ENCODE data around the gene SNX12. TPM values are rescaled to one million over a fixed set of nuclear protein-coding genes. Genes with fewer than 3 reads are reported as not detected.
"Not testable (repeated sequence)": the region's sequence is repeated elsewhere in the genome, so short reads cannot be mapped to it uniquely, and the experiment has no call there.

The SNX12 gene
- polyA plus RNA-seq, 4 donors = 36.6 to 54.4 (median 51.8) TPM

DNA sequence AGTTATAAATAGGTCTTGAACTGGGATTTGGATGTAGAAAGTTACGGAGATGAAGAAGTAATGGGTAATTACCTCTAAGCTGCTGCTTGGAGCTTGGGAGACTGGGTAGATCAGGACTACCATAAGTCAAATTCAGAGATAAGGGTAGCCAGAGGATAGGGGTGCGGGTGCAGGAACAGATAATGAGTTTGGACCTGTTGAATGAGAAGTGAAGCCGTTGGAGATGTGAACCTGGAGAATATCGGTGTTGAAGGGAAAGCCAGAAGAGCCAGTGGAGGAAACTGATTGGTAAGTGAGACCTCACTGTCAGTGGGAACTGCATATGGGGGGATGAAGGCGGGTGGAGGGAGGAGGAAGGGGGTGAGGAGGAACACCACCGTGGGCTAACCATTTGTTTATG lies 26.9 kb upstream of the SNX12 start:
- no peak for DNase-seq (ENCODE audit: low read depth in 4 of 4, low spot score in 3 of 4)

DNA sequence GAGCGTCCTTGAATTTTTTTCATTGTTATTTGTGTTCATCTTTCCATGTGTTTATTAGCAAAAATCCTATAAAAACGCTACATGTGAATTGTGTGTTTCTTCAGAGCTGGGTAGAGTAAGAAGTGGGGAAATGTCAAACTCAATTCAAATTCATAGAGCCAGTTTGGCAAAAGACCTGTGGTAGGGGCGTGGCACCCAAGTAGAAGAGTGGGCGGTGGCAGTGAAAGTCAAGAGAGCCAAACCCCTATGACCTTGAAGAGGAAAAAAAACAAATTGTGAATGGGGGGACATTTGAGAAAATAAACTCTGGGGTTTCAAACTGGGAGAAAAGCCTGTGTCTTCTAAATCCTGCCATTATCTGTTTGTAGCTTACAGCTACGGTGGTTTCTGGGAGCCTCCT lies 23.1 kb upstream of the SNX12 start:
- no peak for DNase-seq (ENCODE audit: low read depth in 4 of 4, low spot score in 3 of 4)

DNA sequence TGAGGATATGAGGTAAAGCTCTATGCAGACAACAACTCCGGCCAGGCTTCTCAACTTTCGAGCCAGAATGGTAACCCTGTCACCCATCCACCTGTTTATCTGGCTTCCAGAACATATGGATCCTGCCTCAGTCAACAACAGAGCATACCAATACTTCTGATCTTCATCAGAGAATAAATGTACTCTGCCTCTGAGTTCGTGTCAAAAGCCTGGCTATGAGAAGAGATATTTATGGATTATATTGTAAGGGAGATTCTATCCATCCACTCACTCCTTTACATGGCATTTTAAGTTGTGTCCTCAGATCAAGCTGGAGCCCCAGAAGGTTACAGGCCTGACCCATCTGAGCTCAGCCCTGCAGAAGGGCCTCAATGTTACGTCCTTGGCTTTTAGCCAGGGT lies 17.8 kb upstream of the SNX12 start:
- DNase-seq (ENCODE audit: low read depth in 4 of 4, low spot score in 3 of 4) = no peak

DNA sequence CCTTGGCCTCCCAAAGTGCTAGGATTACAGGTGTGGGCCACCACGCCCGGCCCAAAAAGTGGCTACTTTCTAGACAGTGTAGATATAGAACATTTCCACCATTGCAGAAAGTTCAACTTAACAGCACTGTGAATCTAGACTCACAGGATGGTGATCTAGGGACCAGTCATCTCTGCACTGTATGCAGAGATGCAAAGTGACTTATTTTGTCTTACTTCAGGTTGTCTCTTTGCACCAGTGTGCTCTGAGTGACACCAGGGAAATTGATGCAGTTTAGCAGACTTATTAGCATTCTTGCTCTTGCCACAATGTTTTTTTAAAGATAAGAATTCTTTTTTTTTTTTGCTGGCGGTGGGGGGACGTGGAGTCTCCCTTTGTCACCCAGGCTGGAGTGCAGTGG lies 14.7 kb upstream of the SNX12 start:
- DNase-seq (ENCODE audit: low read depth in 4 of 4, low spot score in 3 of 4) = no peak

DNA sequence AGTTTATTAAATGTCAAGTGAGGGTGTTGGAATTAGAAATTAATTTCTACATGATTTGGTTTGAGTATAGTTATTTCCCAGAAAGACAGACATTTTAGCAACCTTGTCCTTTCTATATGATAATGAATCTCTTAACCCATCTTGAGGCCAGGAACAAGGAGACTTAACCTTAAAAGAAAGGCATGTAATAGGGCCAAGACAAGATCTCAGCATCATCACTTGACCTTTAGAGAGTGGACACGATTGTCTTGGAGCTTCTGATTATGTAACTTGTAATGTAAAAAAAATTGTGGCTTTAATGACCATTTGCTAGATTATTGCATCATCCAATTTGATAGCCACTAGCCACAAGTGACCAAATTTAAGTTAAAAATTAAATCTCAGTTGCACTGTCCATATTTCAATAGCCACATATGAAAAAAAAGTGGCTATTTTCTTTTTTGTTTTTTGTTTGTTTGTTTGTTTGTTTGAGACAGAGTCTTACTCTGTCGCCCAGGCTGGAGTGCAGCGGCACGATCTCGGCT lies 14.1 kb upstream of the SNX12 start:
- no peak for DNase-seq (ENCODE audit: low read depth in 4 of 4, low spot score in 3 of 4)

DNA sequence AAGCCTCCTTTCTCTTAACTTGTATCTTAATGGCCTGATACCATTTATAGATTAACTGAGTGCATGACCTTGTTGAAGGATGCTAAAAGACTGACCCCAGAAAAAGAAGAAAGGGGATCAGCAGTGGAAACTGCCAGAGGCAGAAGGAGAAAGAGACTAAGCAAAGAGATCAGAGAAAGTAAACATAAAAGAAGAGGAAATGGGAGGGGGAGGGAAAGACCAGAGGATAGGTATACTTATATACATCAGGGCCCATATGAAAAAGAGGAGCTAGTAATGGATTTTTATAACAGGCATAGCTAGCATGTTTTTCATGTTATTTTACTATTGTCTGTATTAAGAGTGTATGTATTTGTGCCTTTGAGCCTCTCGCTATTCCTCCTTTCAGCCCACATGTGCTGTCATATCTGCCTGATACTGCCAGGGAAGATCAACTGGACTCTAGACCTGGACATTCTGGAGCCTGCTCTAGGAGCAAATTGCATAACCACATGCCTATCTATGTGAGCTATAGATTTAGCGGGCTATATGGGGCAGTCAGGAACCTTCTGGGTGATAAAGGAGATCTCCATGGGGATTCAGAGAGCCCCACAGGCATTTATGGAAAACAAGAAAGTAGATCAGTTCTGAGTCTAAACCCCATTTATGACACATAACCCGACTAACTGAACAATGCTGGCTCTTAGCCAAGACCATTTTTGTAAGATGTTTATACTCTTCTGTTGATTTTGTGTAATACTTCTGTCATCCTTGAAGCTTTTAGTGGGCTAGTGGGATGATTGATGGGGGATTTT lies 13.4 kb upstream of the SNX12 start:
- DNase-seq (ENCODE audit: low read depth in 4 of 4, low spot score in 3 of 4) = no peak

DNA sequence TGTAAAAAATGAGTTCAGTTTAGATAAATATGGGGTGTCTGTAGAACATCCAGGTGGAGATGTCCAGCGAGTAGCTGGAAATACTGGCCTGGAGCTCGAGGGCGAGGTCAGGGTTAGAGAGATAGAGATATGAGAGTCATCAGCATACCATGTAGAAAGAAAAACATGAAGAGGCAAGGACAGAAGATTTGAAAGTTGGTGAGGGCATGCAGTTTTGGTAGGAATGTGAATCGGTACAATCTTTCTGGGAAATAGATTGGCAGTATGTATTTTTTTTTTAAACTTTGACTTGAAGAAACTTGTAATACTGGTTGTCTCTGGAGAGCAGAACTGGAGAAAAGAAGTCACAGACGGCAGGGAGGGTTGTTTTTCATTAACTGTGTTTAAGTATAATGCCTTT lies 2.4 kb upstream of the SNX12 start:
- no peak for DNase-seq (ENCODE audit: low read depth in 4 of 4, low spot score in 3 of 4)

DNA sequence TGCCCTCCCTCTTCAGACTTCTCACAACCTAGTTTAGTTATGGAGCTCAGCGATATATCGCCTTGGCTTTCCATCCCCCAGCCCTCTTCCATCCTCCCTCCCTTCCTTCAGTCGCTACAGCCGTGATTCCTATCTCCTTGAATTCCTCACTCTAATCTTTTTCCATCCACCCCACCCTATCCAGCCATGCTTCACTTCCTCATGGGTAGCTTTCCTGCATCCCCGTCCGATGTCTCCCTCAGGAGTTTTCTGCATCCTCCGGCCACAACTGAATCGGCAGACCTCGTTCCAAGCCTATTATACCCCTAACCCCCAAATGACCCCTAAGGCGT lies 456 bp downstream of the SNX12 start:
- no peak for DNase-seq (ENCODE audit: low read depth in 4 of 4, low spot score in 3 of 4)

DNA sequence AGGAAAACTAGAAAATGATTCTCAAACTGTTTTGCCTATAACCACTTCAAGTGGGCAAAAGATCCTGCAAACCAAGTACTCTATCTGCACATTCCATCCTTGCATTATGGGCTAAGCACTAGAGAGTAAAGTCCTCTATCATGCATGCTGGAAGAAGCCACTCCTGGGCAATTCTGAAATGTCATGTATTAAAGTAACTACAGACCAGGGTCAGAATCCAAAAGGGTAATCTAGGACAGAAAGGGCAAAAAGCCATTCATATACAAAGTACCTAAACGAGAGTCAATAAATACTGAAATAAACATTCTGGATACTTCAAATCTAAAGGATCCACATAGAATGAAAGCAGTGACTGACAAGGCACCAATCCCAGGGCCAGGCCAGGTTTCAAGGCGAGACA lies 1.0 kb downstream of the SNX12 start:
- no peak for DNase-seq (ENCODE audit: low read depth in 4 of 4, low spot score in 3 of 4)

DNA sequence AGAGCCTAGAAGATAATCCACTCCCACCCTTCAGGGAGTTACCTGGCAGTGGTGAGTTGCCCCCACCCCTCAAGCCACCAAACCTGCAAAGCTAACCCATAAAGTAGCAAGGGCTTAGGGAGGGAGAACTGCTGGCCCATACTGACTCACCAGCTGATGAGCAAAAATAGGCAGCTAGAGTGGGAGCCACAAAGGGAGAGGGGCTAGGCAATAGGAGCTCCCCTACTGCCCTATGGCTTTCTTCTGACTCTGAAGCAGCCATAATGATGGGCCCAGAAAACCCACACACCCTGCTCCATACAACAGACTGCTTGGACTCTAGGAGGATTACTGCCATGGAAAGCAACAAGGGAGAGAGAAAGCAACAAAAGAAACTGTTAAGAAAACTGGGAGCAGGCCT lies 8.0 kb downstream of the SNX12 start:
- no peak for DNase-seq (ENCODE audit: low read depth in 4 of 4, low spot score in 3 of 4)

DNA sequence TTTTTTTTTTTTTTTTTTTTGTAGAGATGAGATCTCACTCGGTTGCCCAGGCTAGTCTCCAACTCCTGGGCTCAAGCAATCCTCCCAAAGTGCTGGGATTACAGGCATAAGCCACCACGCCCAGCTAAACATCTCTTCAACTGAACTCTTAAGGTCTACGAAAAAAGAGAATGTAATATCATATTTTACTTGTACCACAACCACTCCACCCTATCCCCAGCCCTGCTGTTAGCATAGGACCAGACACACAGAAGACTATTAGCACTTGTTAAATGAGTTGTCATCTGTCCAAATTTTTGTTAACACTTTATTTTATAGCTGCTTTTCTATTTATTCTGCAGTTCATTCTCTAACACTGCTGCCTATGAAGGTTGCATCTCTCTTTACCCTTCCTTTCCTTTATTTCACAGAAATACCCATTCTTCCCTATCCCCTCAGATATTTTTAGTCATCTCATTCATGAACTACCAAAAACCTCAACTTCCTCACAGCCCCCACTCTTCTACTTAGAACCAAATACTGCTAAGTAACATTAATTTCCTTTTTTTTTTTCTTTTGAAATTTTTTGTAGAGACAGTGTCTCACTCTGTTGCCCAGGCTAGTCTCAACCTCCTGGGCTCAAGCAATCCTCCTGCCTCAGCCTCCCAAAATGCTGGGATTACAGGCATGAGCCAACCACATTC lies 10.1 kb downstream of the SNX12 start:
- no peak for DNase-seq (ENCODE audit: low read depth in 4 of 4, low spot score in 3 of 4)

DNA sequence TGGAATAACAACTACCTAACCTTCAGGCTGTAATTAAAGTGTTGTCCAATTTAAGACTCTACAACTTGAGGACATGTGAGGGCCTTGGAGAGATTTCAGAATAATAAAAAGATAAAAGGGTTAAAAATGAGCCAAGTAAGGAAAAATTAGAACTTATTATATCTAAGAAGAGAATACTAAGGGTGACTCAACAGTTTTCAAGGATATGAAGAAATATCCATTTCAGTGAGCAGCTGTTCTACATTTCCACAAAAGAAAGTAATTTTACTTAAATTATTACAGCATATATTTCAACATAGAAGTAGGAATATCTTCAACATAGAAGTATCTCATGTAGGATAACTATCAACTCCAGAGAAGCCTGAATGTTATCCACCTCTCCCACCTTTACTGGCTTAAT lies 11.3 kb downstream of the SNX12 start:
- no peak for DNase-seq (ENCODE audit: low read depth in 4 of 4, low spot score in 3 of 4)

DNA sequence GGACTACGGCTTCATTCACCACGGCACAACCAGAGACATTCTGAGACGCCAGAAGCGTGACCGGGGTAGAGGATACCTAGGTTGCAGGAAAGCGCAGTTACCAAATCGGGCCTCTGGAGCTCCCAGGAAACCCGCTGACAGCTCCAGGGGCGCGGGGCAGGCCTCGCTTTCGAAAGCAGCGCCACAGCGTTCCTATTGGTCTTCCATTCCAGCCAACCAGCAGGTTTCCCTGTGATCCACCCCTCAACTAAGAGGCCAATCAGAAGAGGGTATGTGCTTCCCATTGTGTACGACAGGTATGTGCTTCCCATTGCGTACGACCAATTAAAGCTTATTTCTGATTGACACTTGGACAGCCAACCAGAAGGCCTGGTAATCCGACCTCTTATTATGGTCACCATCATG lies 14.9 kb downstream of the SNX12 start:
- no peak for DNase-seq (ENCODE audit: low read depth in 4 of 4, low spot score in 3 of 4)

DNA sequence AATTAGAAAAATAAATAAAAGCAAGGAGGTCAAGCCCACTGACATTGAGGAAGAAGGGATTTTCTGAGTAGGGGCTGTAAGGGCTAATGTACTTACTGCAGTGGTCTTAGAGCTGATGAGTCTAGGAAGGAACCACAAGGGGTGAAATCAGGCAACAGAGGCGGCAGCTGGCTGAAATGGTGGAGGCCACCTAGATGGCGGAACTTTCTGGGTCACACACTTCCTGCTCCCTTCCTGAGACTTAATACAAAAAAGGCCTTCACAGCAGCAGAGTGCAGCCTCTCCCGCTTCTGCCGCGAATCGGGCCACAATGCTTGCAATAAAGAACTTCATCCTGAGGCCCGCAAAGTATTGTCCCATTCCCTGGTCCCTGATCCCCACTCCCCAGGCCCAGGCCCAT lies 15.4 kb downstream of the SNX12 start:
- no peak for DNase-seq (ENCODE audit: low read depth in 4 of 4, low spot score in 3 of 4)

DNA sequence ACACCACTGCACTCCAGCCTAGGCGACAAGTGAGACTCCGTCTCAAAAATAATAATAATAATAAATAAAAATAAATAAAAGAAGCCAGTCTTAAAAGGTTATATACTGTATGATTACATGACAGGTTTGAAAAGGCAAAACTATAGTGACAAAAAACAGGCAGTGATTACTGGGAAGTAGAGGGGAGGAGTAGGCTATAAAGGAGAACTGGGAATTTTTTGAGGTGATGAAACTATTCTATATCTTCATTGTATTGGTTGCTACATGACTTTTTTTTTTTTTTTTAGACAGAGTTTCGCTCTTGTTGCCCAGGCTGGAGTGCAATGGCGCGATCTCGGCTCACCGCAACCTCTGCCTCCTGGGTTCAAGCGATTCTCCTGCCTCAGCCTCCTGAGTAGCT lies 20.2 kb downstream of the SNX12 start:
- DNase-seq (ENCODE audit: low read depth in 4 of 4, low spot score in 3 of 4) = not testable (repeated sequence)

DNA sequence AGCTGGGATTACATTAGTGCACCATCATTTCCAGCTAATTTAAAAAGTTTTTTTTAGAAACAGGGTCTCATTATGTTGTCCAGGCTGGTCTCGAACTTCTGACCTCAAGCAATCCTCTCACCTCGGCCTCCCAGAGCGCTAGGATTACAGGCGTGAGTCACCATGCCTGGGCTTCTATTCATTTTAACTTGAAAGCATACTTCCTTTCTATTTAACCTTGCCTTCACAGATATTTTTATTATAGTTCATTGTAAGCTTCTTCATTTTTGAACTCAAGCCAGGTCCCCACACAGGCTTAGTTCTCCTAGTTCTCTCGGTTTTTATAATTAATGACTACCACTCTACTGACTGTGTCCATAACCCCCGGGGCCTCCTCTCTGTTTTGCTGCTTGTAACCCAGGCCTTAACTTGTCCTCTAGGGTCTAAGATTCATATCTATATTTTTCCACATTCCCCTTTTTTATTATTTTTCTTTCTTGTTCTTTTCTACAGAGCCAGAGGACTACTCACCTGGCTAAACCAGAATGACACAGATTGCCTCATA lies 50.7 kb downstream of the SNX12 start:
- DNase-seq (ENCODE audit: low read depth in 4 of 4, low spot score in 3 of 4) = no peak

Other genes starting within 250 kb of the SNX12 start
- gene TEX11, start 159.6 kb downstream of the SNX12 start, polyA plus RNA-seq (ENCODE audit: insufficient read length in 4 of 4) = under 1 TPM; 0.06 to 0.13 (median 0.08) TPM
- gene SLC7A3, start 137.2 kb downstream of the SNX12 start, polyA plus RNA-seq (ENCODE audit: insufficient read length in 4 of 4) = 1 to 10 TPM; 2.3 to 6.2 (median 2.4) TPM
- gene FOXO4, start 27.5 kb upstream of the SNX12 start, polyA plus RNA-seq (ENCODE audit: insufficient read length in 4 of 4) = 10 to 100 TPM; 18.9 to 25.2 (median 22.4) TPM
- under 1 TPM in 2 of 4 donors, not detected in 2; 0.20 to 0.37 TPM for gene CXorf65, start 38.4 kb upstream of the SNX12 start, polyA plus RNA-seq (ENCODE audit: insufficient read length in 4 of 4)
- 1 to 10 TPM in 3 of 4 donors, under 1 TPM in 1; 0.93 to 3.9 (median 1.2) TPM for gene IL2RG, start 43.2 kb upstream of the SNX12 start, polyA plus RNA-seq (ENCODE audit: insufficient read length in 4 of 4)
- 10 to 100 TPM; 35.9 to 59.1 (median 41.0) TPM for gene MED12, start 50.3 kb upstream of the SNX12 start, polyA plus RNA-seq (ENCODE audit: insufficient read length in 4 of 4)
- 10 to 100 TPM in 1 of 4 donors, 1 to 10 TPM in 3; 4.4 to 14.2 (median 5.7) TPM for gene NLGN3, start 76.5 kb upstream of the SNX12 start, polyA plus RNA-seq (ENCODE audit: insufficient read length in 4 of 4)
- gene GJB1, start 154.9 kb upstream of the SNX12 start, polyA plus RNA-seq (ENCODE audit: insufficient read length in 4 of 4) = 10 to 100 TPM in 3 of 4 donors, under 1 TPM in 1; 0.96 to 47.7 (median 37.3) TPM
- 10 to 100 TPM; 50.3 to 64.5 (median 57.9) TPM for gene ZMYM3, start 185.8 kb upstream of the SNX12 start, polyA plus RNA-seq (ENCODE audit: insufficient read length in 4 of 4)
- gene NONO, start 215.3 kb upstream of the SNX12 start, polyA plus RNA-seq (ENCODE audit: insufficient read length in 4 of 4) = 100 to 1,000 TPM; 466 to 632 (median 584) TPM
- gene ITGB1BP2, start 233.4 kb upstream of the SNX12 start, polyA plus RNA-seq (ENCODE audit: insufficient read length in 4 of 4) = 1 to 10 TPM in 3 of 4 donors, under 1 TPM in 1; 0.75 to 3.3 (median 1.1) TPM